ENCODE measurements around the gene CUL5.

DNA sequence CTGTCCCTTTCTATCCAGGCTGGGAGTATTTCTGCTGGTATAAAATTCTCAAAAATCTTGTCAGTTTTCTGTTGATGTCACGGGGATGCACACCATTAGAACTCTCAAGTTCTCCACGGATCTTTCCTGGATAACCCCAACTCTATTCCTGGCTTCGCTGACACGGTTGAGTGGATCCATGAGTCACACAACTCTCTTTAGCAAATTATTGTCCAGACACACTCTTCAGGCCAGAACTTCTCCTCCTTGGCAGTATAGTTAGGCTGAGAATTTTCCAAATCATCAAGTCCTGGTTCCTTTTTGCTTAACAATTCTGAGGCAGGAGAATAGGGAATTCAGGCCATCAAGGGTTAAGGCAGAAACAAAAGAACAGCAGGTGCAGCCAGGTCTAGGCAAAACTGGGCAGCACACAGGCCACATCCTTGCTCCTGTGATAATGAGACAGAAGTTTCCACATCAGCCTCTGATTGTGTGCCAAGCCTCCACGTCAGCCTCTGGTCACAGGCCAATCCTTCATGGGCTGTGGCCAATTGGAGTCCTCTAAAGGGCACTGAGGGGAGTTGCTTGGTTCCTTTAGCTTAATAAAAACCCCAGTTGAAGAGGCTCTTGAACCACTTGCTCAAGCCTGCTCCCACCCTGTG is 106.9 kb downstream of the CUL5 start:
- no peak for TF ChIP-seq RAD21 (conservative IDR thresholded peaks at IDR 0.05)
- TF ChIP-seq, protein P1, sequence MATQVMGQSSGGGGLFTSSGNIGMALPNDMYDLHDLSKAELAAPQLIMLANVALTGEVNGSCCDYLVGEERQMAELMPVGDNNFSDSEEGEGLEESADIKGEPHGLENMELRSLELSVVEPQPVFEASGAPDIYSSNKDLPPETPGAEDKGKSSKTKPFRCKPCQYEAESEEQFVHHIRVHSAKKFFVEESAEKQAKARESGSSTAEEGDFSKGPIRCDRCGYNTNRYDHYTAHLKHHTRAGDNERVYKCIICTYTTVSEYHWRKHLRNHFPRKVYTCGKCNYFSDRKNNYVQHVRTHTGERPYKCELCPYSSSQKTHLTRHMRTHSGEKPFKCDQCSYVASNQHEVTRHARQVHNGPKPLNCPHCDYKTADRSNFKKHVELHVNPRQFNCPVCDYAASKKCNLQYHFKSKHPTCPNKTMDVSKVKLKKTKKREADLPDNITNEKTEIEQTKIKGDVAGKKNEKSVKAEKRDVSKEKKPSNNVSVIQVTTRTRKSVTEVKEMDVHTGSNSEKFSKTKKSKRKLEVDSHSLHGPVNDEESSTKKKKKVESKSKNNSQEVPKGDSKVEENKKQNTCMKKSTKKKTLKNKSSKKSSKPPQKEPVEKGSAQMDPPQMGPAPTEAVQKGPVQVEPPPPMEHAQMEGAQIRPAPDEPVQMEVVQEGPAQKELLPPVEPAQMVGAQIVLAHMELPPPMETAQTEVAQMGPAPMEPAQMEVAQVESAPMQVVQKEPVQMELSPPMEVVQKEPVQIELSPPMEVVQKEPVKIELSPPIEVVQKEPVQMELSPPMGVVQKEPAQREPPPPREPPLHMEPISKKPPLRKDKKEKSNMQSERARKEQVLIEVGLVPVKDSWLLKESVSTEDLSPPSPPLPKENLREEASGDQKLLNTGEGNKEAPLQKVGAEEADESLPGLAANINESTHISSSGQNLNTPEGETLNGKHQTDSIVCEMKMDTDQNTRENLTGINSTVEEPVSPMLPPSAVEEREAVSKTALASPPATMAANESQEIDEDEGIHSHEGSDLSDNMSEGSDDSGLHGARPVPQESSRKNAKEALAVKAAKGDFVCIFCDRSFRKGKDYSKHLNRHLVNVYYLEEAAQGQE (IDR thresholded peaks at IDR 0.05; ENCODE audit: borderline replicate concordance): no peak
- TF ChIP-seq TAF1 (IDR thresholded peaks at IDR 0.05; ENCODE audit: low read depth): no peak
- no peak for TF ChIP-seq POLR2AphosphoS5 (IDR thresholded peaks at IDR 0.05)
